HUES64 (cell line): ENCODE measurements around the gene MOCS3.
A peak's percentile ranks its signal among the peaks of the same experiment; 100 is the strongest.

ENCODE experiments used
- H3K27ac ChIP-seq: 2 replicates; pipeline ENCODE4 v1.7.0; 2013; ENCODE audit warnings: low read depth, low read length, inconsistent platforms
- H3K27me3 ChIP-seq: 2 replicates; pipeline ENCODE4 v1.6.1; 2013; ENCODE audit warnings: mild to moderate bottlenecking, low read length; ENCODE audit not compliant: insufficient read depth
- H3K36me3 ChIP-seq: 2 replicates; pipeline ENCODE4 v1.6.1; 2013; ENCODE audit warnings: mild to moderate bottlenecking, low read length; ENCODE audit not compliant: insufficient read depth
- H3K4me1 ChIP-seq: 2 replicates; pipeline ENCODE4 v1.6.1; 2013; ENCODE audit warnings: mild to moderate bottlenecking, low read length, moderate library complexity; ENCODE audit not compliant: insufficient read depth
- H3K4me3 ChIP-seq: 2 replicates; pipeline ENCODE4 v1.5.1; 2013; ENCODE audit warnings: mild to moderate bottlenecking, low read length, moderate library complexity
- H3K9ac ChIP-seq: 2 replicates; pipeline ENCODE4 v1.6.1; 2013; ENCODE audit warnings: mild to moderate bottlenecking, low read depth, low read length
- H3K9me3 ChIP-seq: 2 replicates; pipeline ENCODE4 v1.6.1; 2013; ENCODE audit warnings: low read depth, low read length; ENCODE audit not compliant: insufficient read depth
- WGBS: fragments of 150-250, 120-280 bp; methylation state at CpG from one replicate; pipeline ENCODE4 v1.1.7; 2013; ENCODE audit warnings: missing lambda C conversion rate; 5-methylcytosine and 5-hydroxymethylcytosine counted together

MOCS3 gene

GRCh38 chr20:50932691-50933280, 25.8 kb upstream of the MOCS3 start:
- Histone ChIP-seq H3K27me3 (no peaks in the 10 kb centered on the region), H3K9me3 (no peaks in the 10 kb centered on the region), H3K27ac (no peak overlapping the region; the same call in 1 of the 2 replicates), H3K36me3 (peaks cover 70% of the 10 kb centered on the region), H3K4me3 (no peak overlapping the region), H3K4me1 (peaks cover 21% of the 10 kb centered on the region), H3K9ac (peak overlapping the region; percentile 99; the same call in 1 of the 2 replicates)
- 100% methylated on average over 1 of the region's 1 CpG for WGBS

- WGBS: 86% methylated on average over 1 of the region's 1 CpG
- Histone ChIP-seq H3K36me3 (peaks cover 66% of the 10 kb centered on the region), H3K4me3 (no peak overlapping the region), H3K9ac (no peak overlapping the region), H3K27ac (no peak overlapping the region), H3K27me3 (no peaks in the 10 kb centered on the region), H3K9me3 (no peaks in the 10 kb centered on the region), H3K4me1 (peaks cover 13% of the 10 kb centered on the region)
These were observed 25.0 kb upstream of the MOCS3 start for GRCh38 chr20:50933589-50933988.

DNA sequence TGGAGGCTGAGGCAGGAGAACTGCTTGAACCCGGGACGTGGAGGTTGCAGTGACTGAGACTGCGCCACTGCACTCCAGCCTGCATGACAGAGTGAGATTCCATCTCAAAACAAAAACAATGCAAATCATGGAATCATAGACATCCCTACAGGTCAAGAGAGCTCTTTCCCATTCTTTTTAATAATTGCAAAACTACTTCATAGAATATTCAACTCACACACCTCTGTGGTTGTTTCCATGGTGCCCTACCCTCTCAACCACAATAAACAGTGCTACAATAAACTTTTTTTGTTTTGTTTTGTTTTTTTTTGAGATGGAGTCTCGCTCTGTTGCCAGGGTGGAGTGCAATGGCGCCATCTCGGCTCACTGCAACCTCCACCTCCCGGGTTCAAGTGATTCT, 15.5 kb upstream of the MOCS3 start:
- Histone ChIP-seq H3K27me3 (no peaks in the 10 kb centered on the region), H3K4me1 (no peaks in the 10 kb centered on the region), H3K4me3 (no peak overlapping the region), H3K27ac (no peak overlapping the region), H3K9ac (no peak overlapping the region), H3K9me3 (no peaks in the 10 kb centered on the region), H3K36me3 (peaks cover 87% of the 10 kb centered on the region)
- 94% methylated on average over 7 of the region's 7 CpGs for WGBS

- H3K4me3 ChIP-seq: no peak overlapping the region
- H3K27me3 ChIP-seq: no peaks in the 10 kb centered on the region
- H3K36me3 ChIP-seq: peaks cover 93% of the 10 kb centered on the region
- no peaks in the 10 kb centered on the region for H3K9me3 ChIP-seq
- H3K9ac ChIP-seq: no peak overlapping the region
- no peaks in the 10 kb centered on the region for H3K4me1 ChIP-seq
- H3K27ac ChIP-seq: no peak overlapping the region
- WGBS: over 99% methylated on average over 4 of the region's 4 CpGs
These were observed 10.4 kb upstream of the MOCS3 start for GRCh38 chr20:50948132-50948785.

DNA sequence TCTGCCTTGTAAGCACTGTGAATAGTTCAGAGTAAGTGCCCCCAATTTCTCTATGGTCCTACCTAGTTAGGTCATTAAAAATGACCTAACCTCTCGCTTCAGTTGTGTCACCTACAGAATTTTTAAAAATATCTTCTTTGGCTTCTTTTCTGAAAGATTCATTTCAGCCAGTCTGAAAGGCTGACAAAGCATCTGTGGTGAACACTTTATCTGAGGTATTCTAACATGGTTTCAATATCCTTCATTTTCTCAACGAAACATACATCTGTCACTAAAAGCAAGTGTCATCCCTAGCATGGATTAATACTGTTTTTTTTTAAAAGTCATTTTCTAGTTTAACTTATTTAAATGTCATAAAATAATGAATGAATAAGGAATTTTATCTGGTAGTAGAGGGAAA, 5.4 kb upstream of the MOCS3 start:
- Histone ChIP-seq H3K4me3 (no peak overlapping the region), H3K27ac (no peak overlapping the region), H3K9ac (no peak overlapping the region), H3K27me3 (no peaks in the 10 kb centered on the region), H3K4me1 (peaks cover 6% of the 10 kb centered on the region; the same call in 1 of the 2 replicates), H3K36me3 (peaks cover 70% of the 10 kb centered on the region), H3K9me3 (no peaks in the 10 kb centered on the region)
- 92% methylated on average over 2 of the region's 2 CpGs for WGBS

DNA sequence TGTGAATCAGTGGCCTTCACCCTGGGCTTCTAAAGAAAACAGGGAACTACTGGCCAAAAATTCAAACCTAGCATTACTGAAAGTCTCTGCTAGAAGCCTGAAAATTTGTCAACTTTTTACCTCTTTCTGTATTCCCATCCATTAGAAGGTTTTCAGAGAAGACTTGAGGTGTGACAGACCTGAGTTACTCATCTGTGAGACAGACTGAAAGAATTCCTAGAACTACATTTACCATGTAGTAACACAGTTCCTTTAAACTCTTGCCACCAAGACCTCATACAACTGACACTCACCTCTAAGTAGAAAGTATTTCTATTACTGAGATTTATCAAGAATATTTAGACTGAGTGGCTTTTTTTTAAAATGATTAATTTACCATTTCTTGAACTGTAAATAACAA, 4.8 kb upstream of the MOCS3 start:
- peaks cover 64% of the 10 kb centered on the region for H3K36me3 ChIP-seq
- no peaks in the 10 kb centered on the region for H3K27me3 ChIP-seq
- H3K4me3 ChIP-seq: no peak overlapping the region
- peaks cover 6% of the 10 kb centered on the region; the same call in 1 of the 2 replicates for H3K4me1 ChIP-seq
- H3K9me3 ChIP-seq: no peaks in the 10 kb centered on the region
- no peak overlapping the region for H3K27ac ChIP-seq
- H3K9ac ChIP-seq: no peak overlapping the region

DNA sequence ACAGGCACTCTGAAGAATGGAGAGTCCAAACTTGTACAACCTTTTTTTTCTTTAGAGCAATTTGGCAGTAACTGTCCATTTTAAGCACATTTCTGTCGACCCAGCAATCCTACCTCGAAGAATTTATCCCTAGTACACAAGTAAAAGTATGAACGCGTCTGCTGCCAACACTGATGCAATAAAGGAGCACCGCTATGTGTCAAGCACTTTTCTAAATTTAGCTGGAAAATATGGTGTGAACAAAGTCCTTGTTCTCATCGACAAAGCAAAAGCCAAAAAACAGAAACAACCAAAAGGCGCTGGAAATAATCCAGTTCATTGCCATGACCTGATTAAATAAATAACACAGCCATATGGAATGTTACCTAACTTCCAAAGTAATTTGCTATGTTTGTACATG, 1.3 kb upstream of the MOCS3 start:
- no peaks in the 10 kb centered on the region for H3K27me3 ChIP-seq
- H3K9ac ChIP-seq: peak overlapping the region; percentile 96
- H3K9me3 ChIP-seq: no peaks in the 10 kb centered on the region
- peaks cover 6% of the 10 kb centered on the region; the same call in 1 of the 2 replicates for H3K4me1 ChIP-seq
- WGBS: 34% methylated on average over 7 of the region's 7 CpGs
- peaks cover 49% of the 10 kb centered on the region for H3K36me3 ChIP-seq
- H3K27ac ChIP-seq: no peak overlapping the region
- peak overlapping the region; percentile 91 for H3K4me3 ChIP-seq

DNA sequence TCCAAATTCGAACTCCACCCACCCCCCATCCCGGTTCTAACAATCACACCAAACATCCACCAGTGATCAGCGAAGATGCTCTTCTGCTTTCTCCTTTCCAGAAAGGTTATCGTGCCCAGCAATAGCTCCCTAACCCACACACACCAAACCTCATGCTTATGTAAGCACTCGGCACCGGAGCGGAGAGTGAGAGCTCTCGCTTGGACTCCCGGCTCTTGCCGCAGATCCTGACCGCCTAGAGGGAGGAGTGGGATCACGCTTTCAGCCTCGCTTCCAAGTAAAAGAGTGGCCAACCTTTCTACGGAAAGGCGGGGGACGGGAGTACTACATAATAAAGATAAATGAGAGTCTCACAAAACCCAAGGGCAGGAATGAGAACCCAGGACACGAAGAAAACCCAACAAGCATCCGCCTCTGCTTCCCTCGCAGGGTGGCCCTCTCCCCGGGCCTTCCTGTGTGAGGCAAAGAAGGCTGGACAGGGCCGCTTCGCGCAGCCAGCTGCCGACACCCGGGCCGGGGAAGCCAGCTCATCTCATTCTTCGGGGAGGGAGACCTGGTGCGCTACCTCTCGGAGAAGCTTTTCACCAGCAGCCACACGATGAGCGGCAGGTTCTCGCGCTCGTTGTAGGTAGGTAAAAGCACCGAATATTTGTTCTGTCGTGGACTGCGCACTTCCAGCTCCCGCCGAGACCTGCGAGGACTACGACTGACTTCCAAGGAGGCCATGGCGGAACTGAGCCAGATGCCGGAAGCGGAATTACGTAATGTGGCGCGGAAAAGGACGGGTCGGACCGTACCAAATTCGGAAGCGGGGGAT, 612 bp upstream of the MOCS3 start, which contains the start of gene DPM1:
Gene DPM1, minus strand, starts transcription at position 735 of the 817 bp plus-strand sequence. Its CDS starts 9 bp downstream, at position 726.
- Histone ChIP-seq H3K36me3 (peaks cover 43% of the 10 kb centered on the region), H3K9ac (peak within 1 kb of the TSS; percentile 96), H3K4me3 (peak within 1 kb of the TSS; percentile 91), H3K4me1 (peaks cover 6% of the 10 kb centered on the region; the same call in 1 of the 2 replicates), H3K27ac (peak within 1 kb of the TSS; percentile 72), H3K27me3 (no peaks in the 10 kb centered on the region), H3K9me3 (no peaks in the 10 kb centered on the region)
- under 1% methylated on average over 52 of the region's 52 CpGs for WGBS

GRCh38 chr20:50959543-50960126, 1.0 kb downstream of the MOCS3 start:
- 77% methylated on average over 25 of the region's 25 CpGs for WGBS
- Histone ChIP-seq H3K4me1 (peaks cover 6% of the 10 kb centered on the region; the same call in 1 of the 2 replicates), H3K36me3 (peaks cover 26% of the 10 kb centered on the region), H3K9me3 (no peaks in the 10 kb centered on the region), H3K4me3 (peak overlapping the region; percentile 91), H3K27me3 (no peaks in the 10 kb centered on the region), H3K27ac (no peak overlapping the region), H3K9ac (peak overlapping the region; percentile 96)

- Histone ChIP-seq H3K9me3 (no peaks in the 10 kb centered on the region), H3K4me1 (peaks cover 4% of the 10 kb centered on the region; the same call in 1 of the 2 replicates), H3K36me3 (no peaks in the 10 kb centered on the region), H3K9ac (no peak overlapping the region), H3K27ac (no peak overlapping the region), H3K27me3 (no peaks in the 10 kb centered on the region), H3K4me3 (no peak overlapping the region)
- WGBS: 84% methylated on average over 7 of the region's 7 CpGs
These were observed 9.0 kb downstream of the MOCS3 start for GRCh38 chr20:50967586-50967985.

DNA sequence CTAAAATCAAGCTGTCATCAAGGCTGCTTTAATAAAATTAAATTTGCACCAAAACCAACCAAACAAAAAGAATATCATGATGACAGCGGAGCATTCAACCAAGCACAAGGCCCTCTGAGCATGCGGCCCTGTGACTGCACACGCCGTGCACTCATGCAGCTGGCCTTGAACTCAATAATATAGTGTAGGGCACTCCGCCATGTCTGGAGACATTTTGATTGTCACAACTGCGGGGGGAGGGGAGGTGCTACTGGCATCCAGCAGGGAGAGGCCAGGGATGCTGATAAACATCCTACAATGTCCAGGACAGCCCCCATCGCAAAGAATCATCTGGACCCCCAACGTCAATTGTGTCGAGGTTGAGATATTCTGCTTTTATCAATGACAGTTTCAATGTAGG, 9.7 kb downstream of the MOCS3 start:
- no peak overlapping the region for H3K9ac ChIP-seq
- WGBS: 90% methylated on average over 9 of the region's 9 CpGs
- H3K4me1 ChIP-seq: peaks cover 4% of the 10 kb centered on the region; the same call in 1 of the 2 replicates
- H3K27me3 ChIP-seq: no peaks in the 10 kb centered on the region
- no peaks in the 10 kb centered on the region for H3K9me3 ChIP-seq
- no peak overlapping the region for H3K4me3 ChIP-seq
- no peak overlapping the region for H3K27ac ChIP-seq
- no peaks in the 10 kb centered on the region for H3K36me3 ChIP-seq
